Tibial artery (tissue), 4 donors: ENCODE data around the gene DSE.

Experiments
- DNase-seq, 2 donors: peaks; one replicate each; pipeline ENCODE4 v3.0.0-alpha.2; 2019
- H3K27ac ChIP-seq, 2 donors: fragments of 200-600 bp; sonication (generic) in 1 of 2; 1 replicate in 1 of 2; 2 replicates in 1 of 2; pipeline ENCODE4 v1.5.1; 2018 to 2019; ENCODE audit warnings: mild to moderate bottlenecking in 1 of 2
- H3K27me3 ChIP-seq, 2 donors: fragments of 200-600 bp; sonication (generic) in 1 of 2; one replicate each; pipeline versions ENCODE4 v1.5.1 to v1.6.0; 2016 to 2019
- H3K36me3 ChIP-seq, 3 donors: fragments of 200-600 bp; sonication (generic) in 2 of 3; one replicate each; pipeline ENCODE4 v1.5.1; 2016 to 2019; ENCODE audit warnings: mild to moderate bottlenecking in 2 of 3
- H3K4me1 ChIP-seq, 4 donors: fragments of 200-600 bp; sonication (generic) in 2 of 4; 1 replicate in 3 of 4; 2 replicates in 1 of 4; pipeline ENCODE4 v1.5.1; 2016 to 2019
- H3K4me3 ChIP-seq, 2 donors: fragments of 200-600 bp; sonication (generic) in 1 of 2; 1 replicate in 1 of 2; 2 replicates in 1 of 2; pipeline ENCODE4 v1.5.1; 2018 to 2019; ENCODE audit warnings: mild to moderate bottlenecking in 2 of 2
- H3K9me3 ChIP-seq, 3 donors: fragments of 200-600 bp; sonication (generic) in 1 of 3; one replicate each; pipeline ENCODE4 v1.5.1; 2016 to 2019
- intact Hi-C: fragments of 100-400 bp; cut with DNase I; formaldehyde crosslinking; loops from one replicate; pipeline ENCODE4 v1.15.0; 2023; ENCODE audit warnings: low total_unique reads
- TF ChIP-seq, protein P1 (sequence below), 2 experiments: fragments of 200-600 bp in 1 of 2; fragments of 450-650 bp in 1 of 2; IDR thresholded peaks; one replicate each; pipeline ENCODE4 v1.5.1; 2017 to 2019; ENCODE audit warnings: antibody characterized with exemption in 2 of 2, mild to moderate bottlenecking in 1 of 2, moderate library complexity in 1 of 2

DSE gene

DNA sequence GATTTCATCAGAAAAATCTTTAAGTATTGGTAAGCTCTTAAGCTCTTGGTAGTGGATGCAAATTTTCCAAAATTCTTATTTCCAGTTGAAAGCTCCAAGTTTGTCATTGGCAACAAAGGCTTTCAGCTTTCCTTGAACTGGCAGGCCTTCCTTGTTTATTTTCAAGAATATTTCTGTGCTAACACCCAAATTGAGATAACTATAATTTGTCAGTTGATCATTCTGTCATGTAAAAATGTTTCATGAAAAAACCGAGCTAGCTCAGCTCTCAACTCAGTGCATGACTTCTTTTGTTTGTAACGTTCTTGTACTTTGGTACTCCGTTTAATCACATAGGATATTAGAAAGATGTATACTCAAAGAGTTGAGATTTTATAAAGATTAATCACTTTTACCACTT, 51.5 kb downstream of the DSE start:
- H3K9me3 ChIP-seq, result no peaks in the 10 kb centered on the region
- no peaks in the 10 kb centered on the region for H3K27me3 ChIP-seq
- intact Hi-C loops, result no loop called here
- H3K4me1 ChIP-seq, result peaks cover 0 to 3% (median 0%) of the 10 kb centered on the region in 4 donors
- H3K4me3 ChIP-seq, result no peak overlapping the region
- TF ChIP-seq, protein P1, sequence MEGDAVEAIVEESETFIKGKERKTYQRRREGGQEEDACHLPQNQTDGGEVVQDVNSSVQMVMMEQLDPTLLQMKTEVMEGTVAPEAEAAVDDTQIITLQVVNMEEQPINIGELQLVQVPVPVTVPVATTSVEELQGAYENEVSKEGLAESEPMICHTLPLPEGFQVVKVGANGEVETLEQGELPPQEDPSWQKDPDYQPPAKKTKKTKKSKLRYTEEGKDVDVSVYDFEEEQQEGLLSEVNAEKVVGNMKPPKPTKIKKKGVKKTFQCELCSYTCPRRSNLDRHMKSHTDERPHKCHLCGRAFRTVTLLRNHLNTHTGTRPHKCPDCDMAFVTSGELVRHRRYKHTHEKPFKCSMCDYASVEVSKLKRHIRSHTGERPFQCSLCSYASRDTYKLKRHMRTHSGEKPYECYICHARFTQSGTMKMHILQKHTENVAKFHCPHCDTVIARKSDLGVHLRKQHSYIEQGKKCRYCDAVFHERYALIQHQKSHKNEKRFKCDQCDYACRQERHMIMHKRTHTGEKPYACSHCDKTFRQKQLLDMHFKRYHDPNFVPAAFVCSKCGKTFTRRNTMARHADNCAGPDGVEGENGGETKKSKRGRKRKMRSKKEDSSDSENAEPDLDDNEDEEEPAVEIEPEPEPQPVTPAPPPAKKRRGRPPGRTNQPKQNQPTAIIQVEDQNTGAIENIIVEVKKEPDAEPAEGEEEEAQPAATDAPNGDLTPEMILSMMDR (IDR thresholded peaks at IDR 0.05), result no peak
- H3K36me3 ChIP-seq, result peaks cover 0 to 9% (median 8%) of the 10 kb centered on the region in 3 donors
- DNase-seq, result no peak
- no peak overlapping the region for H3K27ac ChIP-seq

GRCh38 chr6:116424001-116424400, 53.3 kb downstream of the DSE start:
- intact Hi-C loops, result no loop called here
- H3K4me1 ChIP-seq, result peaks cover 0 to 3% (median 0%) of the 10 kb centered on the region in 4 donors
- DNase-seq, result no peak
- H3K36me3 ChIP-seq, result peaks cover 13 to 25% (median 22%) of the 10 kb centered on the region in 3 donors
- H3K27ac ChIP-seq, result no peak overlapping the region
- no peaks in the 10 kb centered on the region for H3K9me3 ChIP-seq
- TF ChIP-seq, protein P1 (IDR thresholded peaks at IDR 0.05), result no peak
- no peaks in the 10 kb centered on the region for H3K27me3 ChIP-seq
- no peak overlapping the region for H3K4me3 ChIP-seq

GRCh38 chr6:116426551-116426950, 55.8 kb downstream of the DSE start:
- TF ChIP-seq, protein P1 (IDR thresholded peaks at IDR 0.05), result no peak
- H3K36me3 ChIP-seq, result peaks cover 25 to 39% (median 31%) of the 10 kb centered on the region in 3 donors
- peaks cover 0 to 2% (median 0%) of the 10 kb centered on the region in 4 donors for H3K4me1 ChIP-seq
- intact Hi-C loops, result no loop called here
- H3K4me3 ChIP-seq, result no peak overlapping the region
- no peak for DNase-seq
- H3K27ac ChIP-seq, result no peak overlapping the region
- no peaks in the 10 kb centered on the region for H3K9me3 ChIP-seq
- H3K27me3 ChIP-seq, result no peaks in the 10 kb centered on the region

DNA sequence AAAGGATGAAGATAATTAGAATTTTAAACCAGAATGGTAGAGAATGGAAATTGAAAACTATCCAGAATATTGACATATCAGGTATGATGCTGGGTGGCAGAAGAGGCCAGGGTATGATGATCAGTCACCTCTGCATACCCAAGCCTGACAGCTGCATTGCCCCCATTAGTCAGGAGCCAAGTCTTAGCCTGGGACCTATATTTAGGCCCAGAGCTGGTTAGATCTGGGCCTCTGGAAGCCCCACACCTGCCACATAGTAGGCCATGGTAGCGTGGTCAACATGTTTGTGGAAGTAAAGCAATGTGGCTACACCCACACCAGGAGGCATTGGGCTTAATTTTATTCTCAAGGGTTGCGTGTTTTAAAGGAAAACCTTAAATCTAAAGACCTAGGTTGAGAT, 58.4 kb downstream of the DSE start:
- TF ChIP-seq, protein P1 (IDR thresholded peaks at IDR 0.05), result no peak
- DNase-seq, result no peak
- no peaks in the 10 kb centered on the region for H3K9me3 ChIP-seq
- H3K4me1 ChIP-seq, result no peaks in the 10 kb centered on the region
- peaks cover 25 to 47% (median 45%) of the 10 kb centered on the region in 3 donors for H3K36me3 ChIP-seq
- H3K27me3 ChIP-seq, result no peaks in the 10 kb centered on the region
- H3K4me3 ChIP-seq, result no peak overlapping the region
- intact Hi-C loops, result no loop called here
- H3K27ac ChIP-seq, result no peak overlapping the region

GRCh38 chr6:116430860-116431259, 60.1 kb downstream of the DSE start:
- Histone ChIP-seq H3K36me3 (peaks cover 33 to 48% (median 47%) of the 10 kb centered on the region in 3 donors), H3K27ac (no peak overlapping the region), H3K27me3 (no peaks in the 10 kb centered on the region), H3K4me1 (no peaks in the 10 kb centered on the region), H3K9me3 (no peaks in the 10 kb centered on the region), H3K4me3 (no peak overlapping the region)
- TF ChIP-seq, protein P1 (IDR thresholded peaks at IDR 0.05), result no peak
- intact Hi-C loops, result no loop called here
- DNase-seq, result no peak
